Activated CD8-positive, alpha-beta T cell treated with anti-CD3 and anti-CD28 coated beads, Interleukin-2, amount 10 ng/mL, durations not matched to agents 7 days and 5 days (primary cell): Measurements from ENCODE around the gene SDK2. TPM values are rescaled to one million over a fixed set of nuclear protein-coding genes. Genes with fewer than 3 reads are reported as not detected.

Experiments used
- ATAC-seq: fragments of 150-1000 bp; cut with Tn5 transposase; one replicate; pipeline ENCODE4 v1.10.0; 2021; ENCODE audit warnings: moderate library complexity
- CTCF ChIA-PET: fragments of 350-600 bp; sonication (Branson Sonifier 250); formaldehyde crosslinking; loops from one replicate; lab custom pipeline; 2021; ENCODE audit warnings: antibody characterized with exemption; lab: Charles Lee
- POLR2A ChIA-PET: fragments of 350-600 bp; sonication (Branson Sonifier 250); formaldehyde crosslinking; loops from one replicate; lab custom pipeline; 2021; ENCODE audit warnings: antibody characterized with exemption; lab: Charles Lee
- DNase-seq: peaks from one replicate; pipeline ENCODE4 v3.0.0-alpha.2; 2020
- H3K27ac Mint-ChIP-seq: one replicate; pipeline ENCODE4 v1.8.0; 2021; ENCODE audit warnings: mild to moderate bottlenecking, mixed read lengths
- H3K27me3 Mint-ChIP-seq: one replicate; pipeline ENCODE4 v1.8.0; 2021; ENCODE audit warnings: low read depth, mixed read lengths
- H3K36me3 Mint-ChIP-seq: one replicate; pipeline ENCODE4 v1.8.0; 2021; ENCODE audit warnings: low read depth, mixed read lengths
- H3K4me1 Mint-ChIP-seq: one replicate; pipeline ENCODE4 v1.8.0; 2021; ENCODE audit warnings: low read depth, mixed read lengths
- H3K4me3 Mint-ChIP-seq: one replicate; pipeline ENCODE4 v1.8.0; 2021; ENCODE audit warnings: mild to moderate bottlenecking, mixed read lengths
- H3K9me3 Mint-ChIP-seq: one replicate; pipeline ENCODE4 v1.8.0; 2022; ENCODE audit warnings: mixed read lengths; ENCODE audit not compliant: insufficient read depth
- total RNA-seq, 2 experiments: library from RNA; stranded (reverse); gene quantifications; one replicate each; pipeline ENCODE4 v1.2.3, GENCODE V29; 2021

SDK2 gene
- total RNA-seq, 2 experiments from 2014 or later: 18.4 to 20.0 TPM

- no peaks in the 10 kb centered on the region for H3K36me3 Mint-ChIP-seq
- ChIA-PET CTCF (interaction anchor here (1.4 kb wide), 1 partner anchor 9 kb away, joined by 4 read pairs; no protein-coding TSS in a partner anchor), POLR2A (interaction anchor here (0.7 kb wide), 1 partner anchor 36 kb away, joined by 3 read pairs; no protein-coding TSS in a partner anchor)
- no peaks in the 10 kb centered on the region for H3K27me3 Mint-ChIP-seq
- H3K4me1 Mint-ChIP-seq: peaks cover 23% of the 10 kb centered on the region
- H3K27ac Mint-ChIP-seq: no peak overlapping the region
- H3K4me3 Mint-ChIP-seq: no peak overlapping the region
- ATAC-seq (no peak), DNase-seq (no peak)
- H3K9me3 Mint-ChIP-seq: no peaks in the 10 kb centered on the region
These were observed 15.3 kb downstream of the SDK2 start for GRCh38 chr17:73628642-73629552.

- Mint-ChIP-seq H3K9me3 (no peaks in the 10 kb centered on the region), H3K27me3 (peaks cover 1% of the 10 kb centered on the region), H3K27ac (no peak overlapping the region), H3K4me1 (peaks cover 17% of the 10 kb centered on the region), H3K36me3 (no peaks in the 10 kb centered on the region), H3K4me3 (no peak overlapping the region)
- DNase-seq (no peak), ATAC-seq (no peak)
- ChIA-PET POLR2A (no interaction called here), CTCF (no interaction called here)
These were observed 18.1 kb downstream of the SDK2 start for GRCh38 chr17:73625991-73626673.

GRCh38 chr17:73625006-73625405, 19.2 kb downstream of the SDK2 start:
- ATAC-seq: no peak
- CTCF ChIA-PET: interaction anchor here (0.6 kb wide), 1 partner anchor 346 kb away, joined by 3 read pairs; no protein-coding TSS in a partner anchor

GRCh38 chr17:73624496-73624988, 19.7 kb downstream of the SDK2 start:
- H3K4me3 Mint-ChIP-seq: no peak overlapping the region

More at GRCh38 chr17:73625006-73625405, 19.2 kb downstream of the SDK2 start:
- H3K9me3 Mint-ChIP-seq: no peaks in the 10 kb centered on the region
- peaks cover 16% of the 10 kb centered on the region for H3K4me1 Mint-ChIP-seq
- no peaks in the 10 kb centered on the region for H3K36me3 Mint-ChIP-seq
- H3K27me3 Mint-ChIP-seq: peaks cover 8% of the 10 kb centered on the region
- POLR2A ChIA-PET: no interaction called here
- H3K27ac Mint-ChIP-seq: no peak overlapping the region
- no peak for DNase-seq
- no peak overlapping the region for H3K4me3 Mint-ChIP-seq

GRCh38 chr17:73623818-73624217, 20.4 kb downstream of the SDK2 start:
- H3K4me1 Mint-ChIP-seq: peaks cover 4% of the 10 kb centered on the region
- no peak overlapping the region for H3K4me3 Mint-ChIP-seq
- peaks cover 3% of the 10 kb centered on the region for H3K36me3 Mint-ChIP-seq
- ATAC-seq: no peak
- H3K9me3 Mint-ChIP-seq: peaks cover 7% of the 10 kb centered on the region
- ChIA-PET POLR2A (no interaction called here), CTCF (no interaction called here)
- no peak for DNase-seq
- H3K27ac Mint-ChIP-seq: no peak overlapping the region
- H3K27me3 Mint-ChIP-seq: peaks cover 8% of the 10 kb centered on the region

More at GRCh38 chr17:73624496-73624988, 19.7 kb downstream of the SDK2 start:
- peaks cover 12% of the 10 kb centered on the region for H3K4me1 Mint-ChIP-seq
- H3K36me3 Mint-ChIP-seq: no peaks in the 10 kb centered on the region
- ChIA-PET CTCF (interaction anchor here (0.6 kb wide), 1 partner anchor 347 kb away, joined by 3 read pairs; no protein-coding TSS in a partner anchor), POLR2A (no interaction called here)
- DNase-seq: no peak
- H3K27me3 Mint-ChIP-seq: peaks cover 8% of the 10 kb centered on the region
- no peak overlapping the region for H3K27ac Mint-ChIP-seq
- no peak for ATAC-seq
- peaks cover under 1% of the 10 kb centered on the region for H3K9me3 Mint-ChIP-seq

GRCh38 chr17:73623247-73623646, 21.0 kb downstream of the SDK2 start:
- peaks cover 8% of the 10 kb centered on the region for H3K27me3 Mint-ChIP-seq
- ChIA-PET POLR2A (no interaction called here), CTCF (no interaction called here)
- H3K4me3 Mint-ChIP-seq: no peak overlapping the region
- no peaks in the 10 kb centered on the region for H3K4me1 Mint-ChIP-seq
- peaks cover 7% of the 10 kb centered on the region for H3K9me3 Mint-ChIP-seq
- ATAC-seq (no peak), DNase-seq (no peak)
- H3K36me3 Mint-ChIP-seq: peaks cover 3% of the 10 kb centered on the region
- H3K27ac Mint-ChIP-seq: no peak overlapping the region

GRCh38 chr17:73622381-73622780, 21.9 kb downstream of the SDK2 start:
- Mint-ChIP-seq H3K36me3 (peaks cover 3% of the 10 kb centered on the region), H3K27ac (no peak overlapping the region), H3K4me3 (no peak overlapping the region), H3K4me1 (no peaks in the 10 kb centered on the region), H3K27me3 (peaks cover 8% of the 10 kb centered on the region), H3K9me3 (peaks cover 7% of the 10 kb centered on the region)
- ATAC-seq (no peak), DNase-seq (no peak)
- POLR2A ChIA-PET: no interaction called here
- CTCF ChIA-PET: interaction anchor here (1.0 kb wide), 1 partner anchor 37 kb away, joined by 4 read pairs; no protein-coding TSS in a partner anchor

GRCh38 chr17:73621685-73622084, 22.6 kb downstream of the SDK2 start:
- peaks cover 7% of the 10 kb centered on the region for H3K9me3 Mint-ChIP-seq
- ChIA-PET CTCF (no interaction called here), POLR2A (no interaction called here)
- ATAC-seq (no peak), DNase-seq (no peak)
- H3K4me1 Mint-ChIP-seq: no peaks in the 10 kb centered on the region
- peaks cover 8% of the 10 kb centered on the region for H3K27me3 Mint-ChIP-seq
- no peak overlapping the region for H3K4me3 Mint-ChIP-seq
- peaks cover 3% of the 10 kb centered on the region for H3K36me3 Mint-ChIP-seq
- no peak overlapping the region for H3K27ac Mint-ChIP-seq

- no peak overlapping the region for H3K4me3 Mint-ChIP-seq
- no peaks in the 10 kb centered on the region for H3K4me1 Mint-ChIP-seq
- ChIA-PET CTCF (interaction anchor here (1.5 kb wide), 1 partner anchor 9 kb away, joined by 4 read pairs; no protein-coding TSS in a partner anchor), POLR2A (no interaction called here)
- H3K36me3 Mint-ChIP-seq: peaks cover 3% of the 10 kb centered on the region
- ATAC-seq (no peak), DNase-seq (no peak)
- peaks cover 8% of the 10 kb centered on the region for H3K27me3 Mint-ChIP-seq
- peaks cover 7% of the 10 kb centered on the region for H3K9me3 Mint-ChIP-seq
- H3K27ac Mint-ChIP-seq: no peak overlapping the region
These were observed 23.8 kb downstream of the SDK2 start for GRCh38 chr17:73620414-73620813.

GRCh38 chr17:73617501-73617900, 26.7 kb downstream of the SDK2 start:
- H3K9me3 Mint-ChIP-seq: peaks cover 7% of the 10 kb centered on the region
- POLR2A ChIA-PET: no interaction called here
- H3K27me3 Mint-ChIP-seq: peaks cover 8% of the 10 kb centered on the region
- peaks cover 7% of the 10 kb centered on the region for H3K4me1 Mint-ChIP-seq
- DNase-seq (no peak), ATAC-seq (no peak)
- H3K36me3 Mint-ChIP-seq: peaks cover 3% of the 10 kb centered on the region
- H3K4me3 Mint-ChIP-seq: no peak overlapping the region
- CTCF ChIA-PET: no interaction called here
- no peak overlapping the region for H3K27ac Mint-ChIP-seq

- CTCF ChIA-PET: no interaction called here
These were observed 27.3 kb downstream of the SDK2 start for GRCh38 chr17:73616873-73617404.

More at GRCh38 chr17:73616873-73617404, 27.3 kb downstream of the SDK2 start:
- Mint-ChIP-seq H3K4me1 (peaks cover 7% of the 10 kb centered on the region), H3K9me3 (peaks cover 7% of the 10 kb centered on the region), H3K27ac (no peak overlapping the region), H3K27me3 (peaks cover 8% of the 10 kb centered on the region), H3K4me3 (no peak overlapping the region), H3K36me3 (peaks cover 3% of the 10 kb centered on the region)
- POLR2A ChIA-PET: no interaction called here
- DNase-seq: no peak
- ATAC-seq: no peak
